SK-N-SH treated with all-trans-retinoic acid at 6 μM for 48 hours (cell line): ENCODE measurements around the gene AFG3L2.

Source experiments
- ARNTL ChIP-seq: fragments of 450-650 bp; formaldehyde crosslinking; IDR thresholded peaks from 2 replicates; pipeline ENCODE4 v1.5.0; 2020; ENCODE audit warnings: low read depth, mild to moderate bottlenecking, moderate library complexity, borderline replicate concordance
- PATZ1 ChIP-seq: fragments of 250-450 bp; sonication (Bioruptor Pico); IDR thresholded peaks from 2 replicates; pipeline ENCODE4 v1.8.0; 2020; ENCODE audit warnings: mild to moderate bottlenecking, moderate library complexity, borderline replicate concordance
- POU6F1 ChIP-seq: fragments of 250-450 bp; sonication (Bioruptor Pico); IDR thresholded peaks from 2 replicates; pipeline ENCODE4 v1.8.0; 2021; ENCODE audit warnings: low read depth, mild to moderate bottlenecking, moderate library complexity, borderline replicate concordance
- ZFP3 ChIP-seq: fragments of 250-450 bp; sonication (Bioruptor Pico); IDR thresholded peaks from 2 replicates; pipeline ENCODE4 v1.5.0; 2020; ENCODE audit warnings: mild to moderate bottlenecking, moderate library complexity

- TF ChIP-seq ZFP3 (CRISPR knock-in tag) (no peak), POU6F1 (CRISPR knock-in tag) (no peak), ARNTL (CRISPR knock-in tag) (no peak), PATZ1 (CRISPR knock-in tag) (no peak)
Observed at GRCh38 chr18:12296457-12296856, 80.6 kb downstream of the AFG3L2 start.
